KMS-11 (cell line): ENCODE data around the gene RXRA.

ENCODE experiments used
- H2AFZ ChIP-seq: fragments of 200-600 bp; sonication (generic); 2 replicates; pipeline ENCODE4 v1.6.1; 2016; ENCODE audit warnings: antibody characterized with exemption, mixed run types, low read depth
- H3K27ac ChIP-seq: fragments of 200-600 bp; sonication (generic); 2 replicates; pipeline ENCODE4 v1.6.1; 2016; ENCODE audit warnings: mild to moderate bottlenecking, mixed run types
- H3K27me3 ChIP-seq: fragments of 200-600 bp; sonication (generic); 2 replicates; pipeline ENCODE4 v1.6.1; 2017; ENCODE audit warnings: mild to moderate bottlenecking, low read depth, mixed run types, moderate library complexity; ENCODE audit not compliant: insufficient read depth
- H3K36me3 ChIP-seq: fragments of 200-600 bp; sonication (generic); 2 replicates; pipeline ENCODE4 v1.6.1; 2017; ENCODE audit warnings: mild to moderate bottlenecking, mixed run types; ENCODE audit not compliant: insufficient read depth
- H3K4me1 ChIP-seq: fragments of 200-600 bp; sonication (generic); 2 replicates; pipeline ENCODE4 v1.6.1; 2016; ENCODE audit warnings: mild to moderate bottlenecking, low read depth, mixed run types; ENCODE audit not compliant: poor library complexity, severe bottlenecking
- H3K4me2 ChIP-seq: fragments of 200-600 bp; sonication (generic); 2 replicates; pipeline ENCODE4 v1.7.0; 2016; ENCODE audit warnings: mild to moderate bottlenecking, mixed run types
- H3K4me3 ChIP-seq: fragments of 200-600 bp; sonication (generic); IDR thresholded peaks from 2 replicates; pipeline ENCODE4 v1.6.1; 2017; ENCODE audit warnings: low read depth, low read length, mixed read lengths; ENCODE audit not compliant: insufficient read depth
- H3K79me2 ChIP-seq: fragments of 200-600 bp; sonication (generic); 2 replicates; pipeline ENCODE4 v1.6.1; 2016; ENCODE audit warnings: low read depth, mixed run types; ENCODE audit not compliant: insufficient read depth
- H3K9ac ChIP-seq: fragments of 200-600 bp; sonication (generic); 2 replicates; pipeline ENCODE4 v1.6.1; 2016; ENCODE audit warnings: mild to moderate bottlenecking, mixed run types
- H4K20me1 ChIP-seq: fragments of 200-600 bp; sonication (generic); 2 replicates; pipeline ENCODE4 v1.6.1; 2016; ENCODE audit warnings: mild to moderate bottlenecking, mixed run types; ENCODE audit not compliant: insufficient read depth
- CTCF ChIP-seq: fragments of 200-600 bp; sonication (generic); conservative IDR thresholded peaks from 2 replicates; pipeline ENCODE4 v1.6.1; 2017; ENCODE audit warnings: low read depth, mild to moderate bottlenecking, antibody characterized with exemption, low read length, moderate library complexity, mixed read lengths

Gene RXRA

DNA sequence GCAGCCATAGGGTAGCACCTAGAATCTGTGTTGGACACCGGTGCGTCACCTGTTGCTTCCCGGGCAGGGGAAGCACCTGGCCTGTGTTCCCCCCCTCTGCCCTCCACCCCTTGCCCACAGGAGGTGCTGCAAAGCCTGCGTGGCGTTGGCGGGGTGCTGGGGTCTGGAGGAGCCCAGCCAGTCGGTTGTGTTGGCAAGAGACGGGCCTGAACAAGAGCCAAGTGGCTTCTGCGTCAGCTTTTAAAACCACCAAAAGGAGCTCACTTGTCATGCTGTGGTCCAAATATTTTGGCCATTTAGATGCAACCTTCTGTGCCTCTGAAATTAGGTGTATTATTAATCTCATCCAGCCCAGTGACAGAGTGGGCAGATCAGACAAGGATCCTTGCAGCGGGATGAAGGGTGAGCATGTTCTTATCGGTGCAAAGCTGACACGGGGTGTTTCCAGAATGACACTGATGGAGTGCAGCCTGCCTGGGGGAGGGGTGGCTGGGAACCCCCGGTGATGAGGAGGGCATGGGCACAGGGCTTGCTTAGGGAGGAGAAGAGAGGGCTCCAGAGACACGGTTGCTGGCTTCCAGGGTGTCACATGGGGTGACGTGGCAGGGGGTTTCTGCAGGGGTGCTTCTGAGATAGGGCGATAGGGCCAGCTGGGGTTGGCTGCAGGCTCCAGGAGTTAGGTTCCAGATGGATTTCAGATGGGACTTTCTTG is 9.7 kb upstream of the RXRA start:
- H3K4me1 ChIP-seq, result no peaks in the 10 kb centered on the region

DNA sequence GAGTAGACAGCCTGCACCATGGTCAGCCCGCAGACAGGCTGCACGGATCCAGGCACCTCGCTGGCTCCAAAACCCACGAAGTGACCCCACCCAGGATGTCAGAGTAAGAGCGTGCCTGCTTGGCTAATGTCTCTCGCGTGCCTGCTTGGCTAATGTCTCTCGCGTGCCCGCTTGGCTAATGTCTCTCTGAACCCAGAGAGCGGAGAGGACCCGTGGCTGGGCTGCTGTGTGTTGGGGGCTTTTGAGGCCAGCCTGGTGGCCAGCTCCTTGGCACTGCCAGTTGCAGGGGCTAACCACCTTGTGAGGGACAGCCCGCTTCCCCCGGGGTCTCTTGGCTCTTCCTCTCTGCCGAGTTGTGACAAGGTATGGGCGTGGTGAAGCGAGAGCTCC is 8.9 kb upstream of the RXRA start:
- Histone ChIP-seq H3K27me3 (peaks cover 2% of the 10 kb centered on the region; the same call in 1 of the 2 replicates), H3K36me3 (no peaks in the 10 kb centered on the region), H3K27ac (no peak overlapping the region), H3K4me1 (no peaks in the 10 kb centered on the region), H4K20me1 (no peaks in the 10 kb centered on the region), H2AFZ (no peak overlapping the region), H3K4me3 (no peak overlapping the region), H3K4me2 (no peak overlapping the region), H3K79me2 (no peaks in the 10 kb centered on the region), H3K9ac (no peak overlapping the region)
- no peak for TF ChIP-seq CTCF

More for the DNA sequence above, 9.7 kb upstream of the RXRA start:
- Histone ChIP-seq H4K20me1 (no peaks in the 10 kb centered on the region), H3K4me2 (no peak overlapping the region), H3K79me2 (no peaks in the 10 kb centered on the region), H3K4me3 (no peak overlapping the region), H3K27ac (no peak overlapping the region), H3K36me3 (no peaks in the 10 kb centered on the region), H3K9ac (no peak overlapping the region), H3K27me3 (no peaks in the 10 kb centered on the region; the same call in 1 of the 2 replicates), H2AFZ (no peak overlapping the region)
- no peak for TF ChIP-seq CTCF

DNA sequence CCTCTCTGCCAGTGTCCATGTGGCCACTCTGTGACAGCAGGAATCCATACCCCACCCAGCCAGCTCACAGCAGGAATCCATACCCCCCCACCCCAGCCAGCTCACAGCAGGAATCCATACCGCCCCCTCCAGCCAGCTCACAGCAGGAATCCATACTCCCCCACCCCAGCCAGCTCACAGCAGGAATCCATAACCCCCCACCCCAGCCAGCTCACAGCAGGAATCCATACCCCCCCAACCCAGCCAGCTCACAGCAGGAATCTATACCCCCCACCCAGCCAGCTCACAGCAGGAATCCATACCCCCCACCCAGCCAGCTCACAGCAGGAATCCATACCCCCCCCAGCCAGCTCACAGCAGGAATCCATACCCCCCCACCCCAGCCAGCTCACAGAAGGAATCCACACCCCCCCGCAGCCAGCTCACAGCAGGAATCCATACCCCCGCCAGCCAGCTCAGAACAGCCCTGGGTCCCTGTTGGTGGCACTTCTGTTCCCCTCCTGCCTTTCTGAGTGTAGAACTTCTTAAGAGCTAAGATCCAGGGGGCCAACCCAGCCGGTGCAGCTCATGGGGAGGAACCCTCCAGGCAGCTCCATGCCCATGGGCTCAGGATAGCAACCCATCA is 8.4 kb upstream of the RXRA start:
- Histone ChIP-seq H2AFZ (no peak overlapping the region), H3K36me3 (no peaks in the 10 kb centered on the region), H4K20me1 (no peaks in the 10 kb centered on the region), H3K4me2 (no peak overlapping the region), H3K79me2 (no peaks in the 10 kb centered on the region), H3K4me3 (no peak overlapping the region), H3K9ac (no peak overlapping the region), H3K27me3 (peaks cover 3% of the 10 kb centered on the region; the same call in 1 of the 2 replicates), H3K27ac (no peak overlapping the region), H3K4me1 (no peaks in the 10 kb centered on the region)
- TF ChIP-seq CTCF, result no peak

DNA sequence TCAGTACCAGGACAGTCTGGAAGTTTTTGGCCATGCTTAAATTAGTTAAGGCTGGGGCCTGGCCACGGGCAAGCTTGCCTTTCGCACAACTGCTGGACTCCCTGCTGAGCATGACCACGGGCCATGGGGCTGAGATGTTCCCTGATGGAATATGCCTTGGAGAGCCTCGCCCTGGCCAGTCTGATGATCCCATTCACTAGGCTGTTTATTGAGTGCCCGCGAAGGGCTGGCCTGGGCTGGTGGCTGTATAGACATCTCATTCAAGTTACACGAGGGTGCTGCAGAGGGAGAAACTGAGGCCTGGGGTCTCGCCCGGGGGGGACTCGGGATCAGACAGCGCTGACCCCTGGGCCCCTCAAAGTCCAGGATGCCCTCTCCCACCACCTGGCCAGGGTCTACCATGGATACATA is 7.8 kb upstream of the RXRA start:
- H2AFZ ChIP-seq, result no peak overlapping the region
- no peaks in the 10 kb centered on the region for H4K20me1 ChIP-seq
- H3K79me2 ChIP-seq, result no peaks in the 10 kb centered on the region
- no peak overlapping the region for H3K27ac ChIP-seq
- H3K9ac ChIP-seq, result no peak overlapping the region
- H3K4me1 ChIP-seq, result no peaks in the 10 kb centered on the region
- H3K36me3 ChIP-seq, result no peaks in the 10 kb centered on the region
- H3K4me3 ChIP-seq, result no peak overlapping the region
- H3K4me2 ChIP-seq, result no peak overlapping the region
- TF ChIP-seq CTCF, result no peak
- peaks cover 3% of the 10 kb centered on the region; the same call in 1 of the 2 replicates for H3K27me3 ChIP-seq
